K562 (cell line): ENCODE results near the gene DEDD2. TPM values are rescaled to one million over a fixed set of nuclear protein-coding genes. Genes with fewer than 3 reads are reported as not detected.

ENCODE experiments used
- CAMTA2 ChIP-seq: fragments of 250-450 bp; sonication (Bioruptor Pico); conservative IDR thresholded peaks from 2 replicates; pipeline ENCODE4 v1.5.1; 2022
- CREM ChIP-seq: IDR thresholded peaks from 2 replicates; pipeline ENCODE4 v1.6.1; 2014; ENCODE audit warnings: antibody characterized with exemption, low read depth
- DACH1 ChIP-seq: fragments of 450-650 bp; IDR thresholded peaks from 2 replicates; pipeline ENCODE4 v1.6.1; 2018; ENCODE audit not compliant: partially characterized antibody
- HDAC3 ChIP-seq: fragments of 450-650 bp; IDR thresholded peaks from 2 replicates; pipeline ENCODE4 v1.6.1; 2018; ENCODE audit warnings: borderline replicate concordance, mild to moderate bottlenecking, moderate library complexity; ENCODE audit not compliant: partially characterized antibody
- IFI16 ChIP-seq: fragments of 250-450 bp; sonication (Bioruptor Pico); IDR thresholded peaks from 2 replicates; pipeline ENCODE4 v2.1.2; 2022; ENCODE audit warnings: mild to moderate bottlenecking, inconsistent platforms
- PHF21A ChIP-seq: fragments of 450-650 bp; IDR thresholded peaks from 2 replicates; pipeline ENCODE4 v1.6.1; 2017; ENCODE audit warnings: low read depth, borderline replicate concordance
- POU5F1 ChIP-seq: fragments of 150-350 bp; IDR thresholded peaks from 2 replicates; pipeline ENCODE4 v1.6.1; 2014; ENCODE audit warnings: borderline replicate concordance, low read length, low read depth, mild to moderate bottlenecking; ENCODE audit not compliant: partially characterized antibody
- RBM14 ChIP-seq: fragments of 200-400 bp; formaldehyde crosslinking; IDR thresholded peaks from 2 replicates; pipeline ENCODE4 v1.6.1; 2018; ENCODE audit warnings: low read depth, mild to moderate bottlenecking, low read length, moderate library complexity, borderline replicate concordance; ENCODE audit not compliant: insufficient read depth
- RFX5 ChIP-seq: IDR thresholded peaks from 2 replicates; pipeline ENCODE4 v1.6.1; 2011; ENCODE audit warnings: low read depth, mild to moderate bottlenecking, improper control_type of control experiment, low read length
- SREBF1 ChIP-seq: fragments of 150-350 bp; IDR thresholded peaks from 2 replicates; pipeline ENCODE4 v1.6.1; 2014; ENCODE audit warnings: antibody characterized with exemption, low read depth, low read length, borderline replicate concordance
- TAF1 ChIP-seq: IDR thresholded peaks from 2 replicates; pipeline ENCODE4 v1.6.1; 2011; ENCODE audit warnings: mild to moderate bottlenecking, low read length, moderate library complexity; ENCODE audit not compliant: insufficient read depth, control insufficient read depth, severe bottlenecking; ENCODE audit errors: extremely low read depth
- TSC22D4 ChIP-seq: fragments of 450-650 bp; IDR thresholded peaks from 2 replicates; pipeline ENCODE4 v1.6.1; 2016; ENCODE audit warnings: missing genetic modification characterization, missing biosample characterization, control low read depth
- ZNF583 ChIP-seq: fragments of 250-450 bp; sonication (Bioruptor Pico); IDR thresholded peaks from 2 replicates; pipeline ENCODE4 v1.4.0; 2020
- ZNF707 ChIP-seq: fragments of 250-450 bp; sonication (Bioruptor Pico); conservative IDR thresholded peaks from 2 replicates; pipeline ENCODE4 v1.8.0; 2022; ENCODE audit warnings: inconsistent platforms, mild to moderate bottlenecking, moderate library complexity
- ZNF76 ChIP-seq: fragments of 250-450 bp; sonication (Bioruptor Pico); IDR thresholded peaks from 2 replicates; pipeline ENCODE4 v1.4.0; 2020; ENCODE audit warnings: mild to moderate bottlenecking, moderate library complexity, borderline replicate concordance
- ZNF79 ChIP-seq: fragments of 250-450 bp; sonication (Bioruptor Pico); IDR thresholded peaks from 2 replicates; pipeline ENCODE4 v1.4.0; 2020; ENCODE audit warnings: low read depth, mild to moderate bottlenecking, moderate library complexity
- polyA plus RNA-seq, 8 experiments: library from polyadenylated mRNA; depleted of rRNA in 4 of 8; stranded (reverse) in 5 of 8; unstranded in 3 of 8; fragments of >200 nt; fragmentation: Nextera tagmentation in 2 of 8; fragmentation: Illumina TruSeq in 1 of 8; extraction: Ambion mirVana in 2 of 8; extraction: Trizol in 1 of 8; gene quantifications; 2 replicates each; pipeline versions ENCODE4 v1.2.1 to v1.2.3, GENCODE V29; 2011 to 2014; ENCODE audit warnings: inconsistent platforms in 1 of 8, missing spikeins in 1 of 8
- total RNA-seq, 7 experiments: library from RNA; depleted of rRNA in 6 of 7; stranded (reverse); fragments of >200 nt in 6 of 7; fragmentation: Illumina TruSeq in 2 of 7; extraction: Trizol in 2 of 7; gene quantifications; 2 replicates each; pipeline versions ENCODE4 v1.2.1 to v1.2.3, GENCODE V29; 2011 to 2021; ENCODE audit warnings: low replicate concordance in 1 of 7
- TF ChIP-seq, protein P1 (sequence below): IDR thresholded peaks from 2 replicates; pipeline ENCODE4 v1.6.1; 2011; ENCODE audit warnings: borderline replicate concordance, low read depth, mild to moderate bottlenecking, moderate library complexity, low read length; ENCODE audit not compliant: insufficient read depth, poor library complexity, severe bottlenecking
- TF ChIP-seq, protein P2 (sequence below): fragments of 450-650 bp; formaldehyde crosslinking; conservative IDR thresholded peaks from 2 replicates; pipeline ENCODE4 v1.4.0; 2022; ENCODE audit warnings: mild to moderate bottlenecking, missing genetic modification characterization
- TF ChIP-seq, protein P3 (sequence below): fragments of 250-450 bp; sonication (Bioruptor Pico); IDR thresholded peaks from 2 replicates; pipeline ENCODE4 v1.8.0; 2022; ENCODE audit warnings: moderate library complexity, mild to moderate bottlenecking, inconsistent platforms
- TF ChIP-seq, protein P4 (sequence below): fragments of 450-650 bp; IDR thresholded peaks from 2 replicates; pipeline ENCODE4 v1.6.1; 2016; ENCODE audit warnings: mild to moderate bottlenecking
- TF ChIP-seq, protein P5 (sequence below): sonication (generic); formaldehyde crosslinking; IDR thresholded peaks from 2 replicates; pipeline ENCODE4 v1.9.0; 2022; ENCODE audit warnings: mild to moderate bottlenecking, missing genetic modification reagents

Gene DEDD2
- total and polyA plus RNA-seq, 9 of the 15 experiments (the other 6 are each of a cell fraction or from before 2014, with no cell fraction given), result 4.3 to 43.0 (median 29.2) TPM

DNA sequence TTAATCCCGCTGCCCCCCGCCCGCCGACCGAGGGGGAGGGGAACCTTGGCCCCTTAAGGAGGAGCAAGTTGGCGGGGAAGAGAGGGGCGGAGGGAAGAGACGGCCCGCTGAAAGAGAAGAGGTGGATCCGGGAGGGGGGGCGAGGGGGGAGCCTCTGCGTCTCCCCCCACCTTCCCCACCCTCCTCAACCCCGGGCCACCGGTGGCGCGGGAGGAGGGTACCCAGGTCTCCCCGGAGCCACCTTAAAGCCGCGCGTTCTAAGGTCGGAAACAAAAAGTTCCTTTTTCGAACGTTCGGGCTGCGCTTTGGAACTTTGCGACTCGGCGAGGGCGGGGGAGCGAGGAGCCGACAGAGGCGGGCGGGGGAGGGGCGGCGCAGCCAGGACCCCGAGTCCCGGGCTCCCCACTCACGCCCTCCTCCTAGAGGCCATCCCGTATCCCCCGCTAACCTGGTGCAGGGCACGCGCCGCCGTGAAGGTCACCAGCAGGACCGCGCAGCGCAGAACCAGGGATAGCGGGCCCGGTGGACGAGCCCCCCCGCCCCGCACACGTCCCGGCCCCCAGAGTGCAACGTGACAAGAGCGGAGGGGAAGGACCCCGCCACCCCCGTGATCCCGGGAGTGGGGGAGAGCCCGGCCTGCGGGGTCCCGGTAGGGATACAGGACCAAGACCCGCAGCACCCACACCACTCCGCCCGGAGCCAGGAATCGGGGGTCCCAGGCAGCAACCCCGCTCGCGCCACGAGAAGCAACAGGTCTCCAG, 36.8 kb upstream of the DEDD2 start (continued):
- TF ChIP-seq ZNF79 (CRISPR knock-in tag) (no peak), TAF1 (peak; percentile 40), SREBF1 (no peak), ZNF707 (CRISPR knock-in tag) (no peak), DACH1 (no peak), IFI16 (CRISPR knock-in tag) (no peak), PHF21A (no peak), TSC22D4 (tag) (no peak), CREM (0 out of 2 replicates have a peak, but pooled peaks have one; percentile 6), RFX5 (no peak), RBM14 (no peak), CAMTA2 (no peak), HDAC3 (no peak), POU5F1 (no peak), ZNF583 (CRISPR knock-in tag) (no peak), ZNF76 (no peak)
- TF ChIP-seq, protein P1, sequence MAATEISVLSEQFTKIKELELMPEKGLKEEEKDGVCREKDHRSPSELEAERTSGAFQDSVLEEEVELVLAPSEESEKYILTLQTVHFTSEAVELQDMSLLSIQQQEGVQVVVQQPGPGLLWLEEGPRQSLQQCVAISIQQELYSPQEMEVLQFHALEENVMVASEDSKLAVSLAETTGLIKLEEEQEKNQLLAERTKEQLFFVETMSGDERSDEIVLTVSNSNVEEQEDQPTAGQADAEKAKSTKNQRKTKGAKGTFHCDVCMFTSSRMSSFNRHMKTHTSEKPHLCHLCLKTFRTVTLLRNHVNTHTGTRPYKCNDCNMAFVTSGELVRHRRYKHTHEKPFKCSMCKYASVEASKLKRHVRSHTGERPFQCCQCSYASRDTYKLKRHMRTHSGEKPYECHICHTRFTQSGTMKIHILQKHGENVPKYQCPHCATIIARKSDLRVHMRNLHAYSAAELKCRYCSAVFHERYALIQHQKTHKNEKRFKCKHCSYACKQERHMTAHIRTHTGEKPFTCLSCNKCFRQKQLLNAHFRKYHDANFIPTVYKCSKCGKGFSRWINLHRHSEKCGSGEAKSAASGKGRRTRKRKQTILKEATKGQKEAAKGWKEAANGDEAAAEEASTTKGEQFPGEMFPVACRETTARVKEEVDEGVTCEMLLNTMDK, result no peak
- TF ChIP-seq, protein P2, sequence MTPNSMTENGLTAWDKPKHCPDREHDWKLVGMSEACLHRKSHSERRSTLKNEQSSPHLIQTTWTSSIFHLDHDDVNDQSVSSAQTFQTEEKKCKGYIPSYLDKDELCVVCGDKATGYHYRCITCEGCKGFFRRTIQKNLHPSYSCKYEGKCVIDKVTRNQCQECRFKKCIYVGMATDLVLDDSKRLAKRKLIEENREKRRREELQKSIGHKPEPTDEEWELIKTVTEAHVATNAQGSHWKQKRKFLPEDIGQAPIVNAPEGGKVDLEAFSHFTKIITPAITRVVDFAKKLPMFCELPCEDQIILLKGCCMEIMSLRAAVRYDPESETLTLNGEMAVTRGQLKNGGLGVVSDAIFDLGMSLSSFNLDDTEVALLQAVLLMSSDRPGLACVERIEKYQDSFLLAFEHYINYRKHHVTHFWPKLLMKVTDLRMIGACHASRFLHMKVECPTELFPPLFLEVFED (CRISPR knock-in tag), result no peak
- TF ChIP-seq, protein P3, sequence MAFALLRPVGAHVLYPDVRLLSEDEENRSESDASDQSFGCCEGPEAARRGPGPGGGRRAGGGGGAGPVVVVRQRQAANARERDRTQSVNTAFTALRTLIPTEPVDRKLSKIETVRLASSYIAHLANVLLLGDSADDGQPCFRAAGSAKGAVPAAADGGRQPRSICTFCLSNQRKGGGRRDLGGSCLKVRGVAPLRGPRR (CRISPR knock-in tag), result no peak
- TF ChIP-seq, protein P4, sequence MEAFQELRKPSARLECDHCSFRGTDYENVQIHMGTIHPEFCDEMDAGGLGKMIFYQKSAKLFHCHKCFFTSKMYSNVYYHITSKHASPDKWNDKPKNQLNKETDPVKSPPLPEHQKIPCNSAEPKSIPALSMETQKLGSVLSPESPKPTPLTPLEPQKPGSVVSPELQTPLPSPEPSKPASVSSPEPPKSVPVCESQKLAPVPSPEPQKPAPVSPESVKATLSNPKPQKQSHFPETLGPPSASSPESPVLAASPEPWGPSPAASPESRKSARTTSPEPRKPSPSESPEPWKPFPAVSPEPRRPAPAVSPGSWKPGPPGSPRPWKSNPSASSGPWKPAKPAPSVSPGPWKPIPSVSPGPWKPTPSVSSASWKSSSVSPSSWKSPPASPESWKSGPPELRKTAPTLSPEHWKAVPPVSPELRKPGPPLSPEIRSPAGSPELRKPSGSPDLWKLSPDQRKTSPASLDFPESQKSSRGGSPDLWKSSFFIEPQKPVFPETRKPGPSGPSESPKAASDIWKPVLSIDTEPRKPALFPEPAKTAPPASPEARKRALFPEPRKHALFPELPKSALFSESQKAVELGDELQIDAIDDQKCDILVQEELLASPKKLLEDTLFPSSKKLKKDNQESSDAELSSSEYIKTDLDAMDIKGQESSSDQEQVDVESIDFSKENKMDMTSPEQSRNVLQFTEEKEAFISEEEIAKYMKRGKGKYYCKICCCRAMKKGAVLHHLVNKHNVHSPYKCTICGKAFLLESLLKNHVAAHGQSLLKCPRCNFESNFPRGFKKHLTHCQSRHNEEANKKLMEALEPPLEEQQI, result no peak
- TF ChIP-seq, protein P5, sequence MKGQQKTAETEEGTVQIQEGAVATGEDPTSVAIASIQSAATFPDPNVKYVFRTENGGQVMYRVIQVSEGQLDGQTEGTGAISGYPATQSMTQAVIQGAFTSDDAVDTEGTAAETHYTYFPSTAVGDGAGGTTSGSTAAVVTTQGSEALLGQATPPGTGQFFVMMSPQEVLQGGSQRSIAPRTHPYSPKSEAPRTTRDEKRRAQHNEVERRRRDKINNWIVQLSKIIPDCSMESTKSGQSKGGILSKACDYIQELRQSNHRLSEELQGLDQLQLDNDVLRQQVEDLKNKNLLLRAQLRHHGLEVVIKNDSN (CRISPR knock-in tag), result no peak
